Measurements from ENCODE around the gene MAGOHB.

DNA sequence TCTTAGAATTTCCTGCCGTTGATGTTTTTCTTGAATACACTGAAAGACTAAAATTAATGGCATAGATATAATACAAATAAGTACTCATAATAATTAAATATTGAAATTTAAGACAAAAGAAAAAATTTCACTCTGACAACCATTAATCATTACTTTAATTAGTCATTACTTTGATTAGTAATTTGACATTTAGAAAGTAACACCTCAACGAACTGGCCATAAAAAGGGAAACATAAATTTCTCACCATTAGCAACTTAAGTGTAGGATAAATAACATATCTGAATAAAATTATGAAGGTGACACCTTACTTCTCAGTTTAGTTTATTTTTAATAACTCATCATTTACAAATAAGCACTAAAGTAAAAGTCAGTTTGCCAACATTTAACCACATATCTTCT is 17.5 kb downstream of the MAGOHB start:
- no peak for TF ChIP-seq CTCF (IDR thresholded peaks at IDR 0.05)
- no peak for TF ChIP-seq POLR2A (IDR thresholded peaks at IDR 0.05)
- TF ChIP-seq EP300 (IDR thresholded peaks at IDR 0.05) = no peak
